A172 (cell line): Measurements from ENCODE around the gene EOGT. TPM values are rescaled to one million over a fixed set of nuclear protein-coding genes. Genes with fewer than 3 reads are reported as not detected.
A peak's percentile ranks its signal among the peaks of the same experiment; 100 is the strongest.

ENCODE experiments used
- DNase-seq: peaks from one replicate; pipeline ENCODE4 v3.0.0-alpha.2; 2015; ENCODE audit warnings: low spot score
- total RNA-seq: library from RNA; depleted of rRNA; stranded (reverse); fragments of >200 nt; shearing (Covaris generic); gene quantifications from 2 replicates; pipeline ENCODE4 v1.2.3, GENCODE V29; 2014

The EOGT gene
- total RNA-seq, 1 experiment from 2014 or later = 16.9 TPM

DNA sequence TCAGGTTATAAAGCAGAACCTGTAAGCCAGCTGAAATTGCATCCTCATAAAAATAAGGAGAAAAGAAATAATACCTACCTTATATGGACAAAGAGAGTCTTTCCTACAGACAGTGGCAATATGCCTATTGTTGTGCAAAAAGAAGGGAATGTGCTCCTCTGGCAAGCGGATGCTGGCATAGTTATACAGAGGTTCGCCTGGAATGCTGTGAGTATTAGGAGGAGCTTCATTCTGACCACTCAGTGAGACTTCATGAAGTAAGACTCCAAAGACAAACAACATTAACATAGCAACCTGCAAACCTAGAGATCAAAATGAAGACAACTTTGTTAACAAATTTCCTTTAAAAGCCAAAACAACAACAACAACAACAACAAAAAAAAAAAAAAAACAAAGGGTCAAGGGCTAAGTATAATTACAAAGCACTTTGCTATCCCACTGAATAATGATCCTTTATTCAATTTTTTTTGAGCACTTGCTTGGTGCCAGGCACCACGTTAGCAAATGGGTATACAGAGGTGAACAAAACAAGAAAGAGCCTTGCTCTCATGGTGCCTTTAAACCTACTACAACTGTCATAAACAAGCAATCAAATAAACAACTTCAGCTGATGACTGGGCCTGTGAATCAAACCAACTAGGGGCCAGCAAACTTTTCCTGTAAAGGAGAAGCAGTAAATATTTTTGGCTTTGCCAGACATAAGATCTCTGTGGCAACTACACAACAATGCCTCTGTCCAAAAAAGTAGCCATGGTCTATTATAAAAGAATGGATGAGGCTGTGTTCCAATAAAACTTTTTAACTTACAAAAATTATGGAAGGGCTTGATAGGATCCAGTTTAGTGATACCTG, 3.7 kb downstream of the EOGT start:
- DNase-seq = no peak

DNA sequence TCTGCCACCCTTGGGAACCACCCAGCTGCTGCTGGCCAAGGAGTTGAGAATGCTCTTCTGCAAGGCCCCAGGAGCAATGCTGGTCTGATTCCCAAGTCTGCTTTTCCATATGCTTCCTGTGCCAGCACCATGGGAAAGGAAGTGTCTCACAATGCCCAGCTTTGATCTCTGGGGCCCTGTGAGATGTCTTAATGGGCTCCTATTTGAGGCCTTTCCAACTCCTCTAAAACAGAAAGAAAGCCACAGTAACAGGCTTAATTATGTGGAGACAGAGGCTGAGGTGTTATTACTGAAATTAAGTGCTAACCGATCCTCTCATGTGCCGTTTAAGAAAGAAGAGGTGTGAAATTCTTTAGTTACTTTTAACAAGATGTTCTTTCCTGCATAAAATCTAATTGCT, 4.5 kb downstream of the EOGT start:
- no peak for DNase-seq

DNA sequence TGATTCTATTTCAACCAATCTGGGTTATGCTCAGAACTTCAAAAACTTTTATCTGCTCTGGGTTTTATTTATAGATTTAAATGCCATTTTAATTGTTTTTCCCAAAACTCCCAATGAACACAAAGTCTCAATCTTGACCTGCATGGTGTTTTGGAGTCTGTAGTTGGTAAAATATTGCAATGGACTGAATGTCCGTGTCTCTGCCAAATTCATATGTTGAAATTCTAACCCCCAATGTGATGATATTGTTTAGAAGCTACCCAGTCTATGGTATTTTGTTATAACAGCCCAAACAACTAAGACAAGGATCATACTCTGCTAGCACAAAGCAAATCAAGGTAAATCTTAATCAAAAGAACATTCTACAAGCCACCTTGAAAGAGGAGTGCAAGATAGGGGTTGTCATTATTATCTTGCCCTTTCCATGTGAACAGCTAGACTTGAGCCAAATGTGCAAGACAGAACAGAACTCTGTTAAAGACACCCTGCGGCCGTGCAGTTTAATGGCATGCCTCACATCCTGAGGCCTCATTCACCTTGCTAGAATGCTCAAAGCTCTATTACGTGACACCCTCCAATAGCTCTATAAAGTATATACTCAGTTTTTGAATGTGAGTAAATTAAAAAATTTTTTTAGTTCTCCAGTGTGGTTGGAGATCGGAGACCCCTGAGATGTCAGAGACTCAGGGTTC, 7.5 kb downstream of the EOGT start:
- no peak for DNase-seq

DNA sequence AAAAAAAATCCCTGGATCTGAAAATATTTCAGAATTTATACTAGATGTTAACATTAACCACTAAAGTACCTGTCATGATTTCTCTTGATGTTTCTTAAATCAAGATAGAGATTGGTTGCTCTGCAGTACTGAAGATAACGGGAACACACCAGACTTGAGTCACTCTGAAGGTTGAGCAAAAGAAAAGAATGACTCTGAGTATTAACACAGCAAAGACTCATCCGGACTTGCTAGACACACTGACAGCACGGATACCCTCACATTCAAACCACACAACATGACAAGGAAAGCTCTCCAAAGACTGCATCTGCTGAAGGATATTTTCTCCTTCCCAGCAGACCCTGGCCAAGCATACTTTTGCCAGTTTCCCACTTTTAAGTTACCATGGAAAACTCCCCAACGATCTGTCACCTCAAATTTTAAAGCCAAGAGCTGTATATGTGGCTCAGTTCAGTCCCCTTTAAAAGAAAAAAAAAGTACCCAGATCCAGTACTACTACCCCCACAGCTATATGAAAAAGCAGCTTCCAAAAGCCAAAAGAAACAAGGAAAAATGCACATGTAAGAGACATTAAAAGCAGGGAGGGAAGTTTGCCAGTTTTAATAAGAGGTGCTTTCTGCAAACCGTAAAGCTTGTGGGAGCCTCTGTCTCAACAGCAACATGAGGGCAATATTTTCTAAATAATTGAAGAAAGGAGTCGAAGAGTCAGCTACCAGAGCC, 8.3 kb downstream of the EOGT start:
- no peak for DNase-seq

DNA sequence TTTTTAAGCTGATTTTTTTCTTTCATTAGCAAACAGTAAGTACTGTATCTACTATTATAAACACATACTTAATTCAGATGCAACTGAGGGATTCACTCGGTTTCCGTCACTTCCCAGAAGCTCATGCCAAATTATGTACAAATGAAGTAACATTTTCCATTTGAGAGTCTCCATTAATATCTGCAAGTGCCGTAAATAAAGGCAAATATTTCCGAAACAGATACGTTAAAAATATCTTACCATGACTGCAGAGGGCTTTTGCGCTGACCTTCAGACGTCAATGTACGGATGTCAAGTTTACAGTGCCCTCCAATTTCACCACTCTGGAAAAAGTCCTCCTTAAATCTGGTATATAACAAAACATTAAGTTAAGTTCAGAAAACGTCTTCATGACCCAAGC, 9.3 kb downstream of the EOGT start:
- DNase-seq = no peak

DNA sequence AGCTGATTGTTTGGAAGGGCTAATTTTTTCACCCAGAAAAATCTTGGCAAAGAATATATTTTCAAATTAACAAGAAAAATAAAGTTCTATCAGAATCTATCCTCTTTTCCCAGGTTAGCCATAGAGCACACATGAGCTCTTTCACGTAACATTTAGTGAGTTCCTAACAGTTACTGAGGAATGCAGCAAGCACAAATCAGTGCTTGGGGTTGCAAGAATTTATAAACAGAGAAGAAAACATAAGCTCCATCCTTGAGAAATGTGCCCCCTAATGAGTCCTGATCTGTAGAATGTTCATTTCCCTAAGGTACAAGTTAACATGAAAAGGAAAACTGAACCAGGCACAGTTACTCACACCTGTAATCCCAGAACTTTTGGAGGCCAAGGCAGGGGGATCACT, 13.9 kb downstream of the EOGT start:
- no peak for DNase-seq

DNA sequence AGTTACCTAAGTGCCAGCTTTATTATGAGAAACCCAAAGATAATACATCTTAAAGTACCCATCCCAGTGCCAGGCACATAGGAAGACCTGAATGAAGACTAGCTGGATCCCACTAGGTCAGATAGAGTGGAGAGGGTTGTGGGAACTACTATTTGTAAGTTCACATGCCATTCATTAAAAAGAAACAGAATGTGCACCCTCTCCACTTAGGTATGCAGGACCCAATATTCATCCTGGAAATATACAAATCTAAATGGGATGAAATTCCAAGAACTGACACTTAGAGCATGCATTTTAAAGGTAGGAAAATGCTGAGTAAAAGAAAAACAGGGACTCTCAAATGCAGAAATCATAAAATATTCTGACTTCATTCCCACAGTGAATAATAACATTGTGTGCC, 14.3 kb downstream of the EOGT start:
- DNase-seq = no peak

DNA sequence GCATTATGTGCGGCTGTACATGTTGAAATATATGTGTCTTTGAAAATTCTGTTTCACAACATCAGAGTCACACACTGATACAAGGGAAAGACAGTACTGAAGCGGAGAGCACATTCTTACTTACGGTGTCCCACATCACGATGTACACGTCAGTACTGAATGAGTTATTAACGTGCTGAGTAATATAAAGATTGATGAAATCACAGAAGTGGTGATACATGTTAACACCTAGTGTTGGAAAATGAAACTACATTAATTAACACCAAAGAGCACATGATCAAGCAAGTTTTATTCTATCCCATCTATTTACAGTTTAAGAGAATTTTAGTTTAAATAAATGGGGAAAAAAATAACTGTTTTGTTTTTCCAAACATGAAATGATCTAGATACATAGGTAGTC, 15.6 kb downstream of the EOGT start:
- DNase-seq = no peak

DNA sequence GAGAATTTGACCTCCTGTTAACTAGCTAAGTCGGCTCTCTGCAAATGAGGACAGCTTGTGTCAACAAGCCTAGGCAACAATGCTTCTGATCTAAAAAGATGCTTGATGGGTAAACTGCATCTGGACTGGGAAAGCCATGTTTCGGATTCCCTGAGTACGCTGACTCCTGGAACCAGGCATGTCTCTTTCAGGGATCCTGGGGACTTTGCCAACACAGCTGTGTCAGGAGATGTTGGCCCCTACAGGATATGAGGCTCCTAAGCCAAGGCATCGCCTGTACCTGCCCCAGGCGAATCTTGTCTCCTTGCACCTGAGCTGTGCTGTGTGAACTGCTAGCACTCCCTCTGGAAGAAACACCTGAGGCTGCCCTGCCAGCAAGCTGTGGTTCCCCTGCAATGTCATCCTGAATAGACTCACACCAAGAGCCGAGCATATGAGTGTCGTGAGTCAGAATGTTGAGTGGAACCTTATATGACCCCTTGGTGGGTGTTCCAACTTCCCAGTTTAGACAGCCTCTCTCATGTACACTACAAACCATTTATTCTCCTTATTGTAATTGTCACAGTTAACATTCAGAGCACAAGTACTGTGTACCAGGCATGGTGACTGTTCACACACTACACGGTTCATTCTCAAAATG, 17.0 kb downstream of the EOGT start:
- peak; percentile 6 for DNase-seq

DNA sequence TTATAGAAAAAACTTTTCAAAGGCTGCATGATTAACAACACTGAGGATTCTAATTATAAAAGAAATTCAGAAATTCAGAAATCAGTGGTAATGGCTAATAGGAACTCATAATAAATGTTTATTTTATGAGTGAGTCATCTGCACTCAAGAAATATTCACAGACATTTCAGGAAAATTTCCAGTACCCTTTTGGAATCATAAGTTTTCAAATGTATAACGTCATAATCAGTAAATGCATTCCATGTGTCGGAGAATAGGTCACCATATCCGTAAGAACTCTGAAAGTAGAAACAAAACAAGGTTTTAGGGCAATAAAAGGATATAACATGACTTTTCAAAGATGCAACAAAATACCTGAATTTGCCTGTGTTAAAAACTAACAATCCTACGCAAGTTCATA, 24.7 kb downstream of the EOGT start:
- no peak for DNase-seq

DNA sequence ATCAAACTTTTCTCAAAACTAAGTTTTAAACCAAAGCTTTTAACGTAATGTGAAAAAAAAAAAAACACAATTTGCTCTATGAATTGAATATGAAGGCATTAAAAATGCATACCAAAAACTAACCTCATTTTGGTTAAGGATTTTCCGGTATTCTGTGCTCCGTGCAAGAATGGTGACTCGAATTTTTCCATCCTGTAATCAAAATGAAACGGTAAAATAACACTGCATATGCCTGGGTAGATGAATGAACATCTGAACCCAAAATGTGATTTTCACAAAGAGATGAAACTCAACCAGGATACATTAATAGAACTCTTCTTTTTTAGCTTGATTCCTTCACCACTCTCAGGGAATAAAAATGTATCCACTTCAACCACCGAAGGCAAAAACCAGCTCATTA, 26.2 kb downstream of the EOGT start:
- DNase-seq = no peak

DNA sequence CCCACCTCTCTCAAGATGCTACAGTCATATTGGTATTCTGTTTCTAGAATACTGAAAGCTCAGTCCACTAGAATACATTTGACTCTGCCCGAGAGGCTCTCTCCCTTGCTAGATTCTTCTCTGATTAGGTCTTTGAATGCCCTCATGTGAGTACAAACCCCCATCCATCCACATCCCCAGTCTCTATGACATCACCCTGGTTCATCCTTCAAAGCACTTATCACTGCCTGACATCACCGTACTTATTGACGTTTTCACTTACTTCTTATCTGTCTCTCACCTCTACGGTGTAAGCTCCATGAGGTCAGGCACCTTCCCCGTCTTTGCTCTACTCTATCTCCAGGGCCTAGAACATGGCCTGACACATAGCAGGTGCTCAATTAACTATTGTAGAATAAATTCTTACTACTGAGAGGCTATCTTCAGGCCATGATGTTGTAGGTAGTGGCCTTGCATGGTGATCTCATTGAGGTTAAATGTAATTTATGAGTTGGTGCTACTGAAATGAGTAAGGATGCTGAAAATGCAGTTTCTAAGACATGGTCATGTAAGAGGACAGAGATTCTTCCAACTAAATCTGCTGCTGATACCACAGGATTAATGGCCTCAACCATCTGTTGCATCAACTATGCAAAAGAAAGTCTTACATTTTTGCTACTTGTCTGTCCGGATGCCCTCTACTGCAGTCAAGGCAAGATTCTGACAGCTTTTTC, 26.8 kb downstream of the EOGT start:
- no peak for DNase-seq

DNA sequence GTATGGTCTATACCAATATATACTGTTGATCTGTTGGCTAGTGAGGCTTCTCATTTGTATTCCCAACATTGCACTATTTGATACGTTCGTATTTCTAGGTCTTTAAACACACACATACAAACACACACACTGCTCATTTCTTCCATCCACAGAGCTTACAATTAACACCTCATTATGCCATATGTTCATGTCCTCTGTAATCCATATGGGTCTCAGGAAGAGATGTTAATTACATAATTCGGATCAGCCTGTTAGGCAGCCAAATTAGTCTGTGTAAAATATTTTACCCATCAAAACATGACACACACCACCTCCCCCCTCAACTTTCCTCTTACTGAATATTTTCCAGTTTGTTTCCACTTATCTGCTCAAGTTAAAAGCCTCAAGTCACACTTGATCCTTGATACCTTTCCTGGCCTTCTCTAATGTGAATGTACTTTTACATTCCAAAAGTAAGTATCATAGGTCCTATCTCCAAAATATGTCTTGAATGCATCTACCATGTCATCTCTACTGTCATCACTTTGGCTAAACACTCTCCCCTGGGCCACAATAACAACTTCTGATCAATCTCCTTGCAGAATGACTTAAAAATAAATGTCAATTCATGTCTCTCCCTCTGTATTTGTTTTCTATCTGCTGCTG, 28.2 kb downstream of the EOGT start:
- no peak for DNase-seq

DNA sequence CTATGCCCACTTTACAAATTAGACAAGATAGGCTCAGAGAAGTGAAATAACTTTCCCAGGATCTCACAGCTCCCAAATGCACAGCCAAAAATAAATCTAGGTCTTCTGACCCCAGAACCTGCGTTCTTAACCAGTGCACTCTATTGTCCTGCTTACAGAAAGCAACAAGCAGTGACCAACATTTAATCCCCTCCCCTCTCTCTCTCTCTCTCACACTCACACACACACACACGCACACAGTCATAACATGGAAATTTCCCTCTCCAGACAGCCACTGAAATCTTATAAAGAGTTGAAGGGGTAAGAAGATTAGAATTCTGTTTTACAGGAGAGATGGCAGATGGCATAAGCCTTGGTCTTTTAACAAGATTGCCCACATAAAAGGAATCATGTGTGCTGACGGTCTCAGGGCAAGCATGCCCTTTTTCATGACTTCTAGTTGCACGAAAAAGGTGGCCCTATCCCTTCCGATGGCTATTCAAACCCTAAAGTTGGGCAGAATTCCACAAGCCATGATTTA, 29.4 kb downstream of the EOGT start:
- DNase-seq = no peak

DNA sequence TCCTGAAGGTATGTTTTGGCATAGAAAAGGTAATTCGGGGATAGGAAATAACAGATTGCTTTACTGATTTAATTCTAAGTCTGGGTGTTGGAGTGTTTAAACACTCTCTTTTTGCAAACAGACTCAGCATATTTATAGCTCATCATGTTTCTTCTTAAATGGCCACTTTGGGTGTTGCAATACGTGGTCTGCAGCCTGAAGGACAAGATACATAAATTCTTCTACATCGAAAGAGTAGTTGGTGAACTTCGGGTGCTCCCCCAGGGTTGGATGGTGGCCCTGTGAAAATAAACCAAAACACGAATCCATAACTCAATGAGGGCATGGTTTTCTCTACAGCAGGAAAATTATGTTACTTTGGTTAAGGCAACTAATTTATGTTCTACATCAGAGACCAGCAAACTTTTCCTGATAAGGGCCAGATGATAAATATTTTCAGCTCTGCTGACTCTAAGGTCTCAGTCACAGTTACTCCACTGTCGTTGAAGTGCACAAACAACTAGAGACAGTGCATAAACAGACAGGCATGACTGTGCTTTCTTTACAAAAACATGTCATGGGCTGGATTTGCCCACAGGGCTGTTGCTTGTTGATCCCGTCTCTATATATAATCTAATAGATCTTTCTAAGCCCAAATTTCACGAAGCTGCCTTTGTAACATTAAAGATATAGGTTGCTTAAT, 35.9 kb downstream of the EOGT start:
- no peak for DNase-seq

DNA sequence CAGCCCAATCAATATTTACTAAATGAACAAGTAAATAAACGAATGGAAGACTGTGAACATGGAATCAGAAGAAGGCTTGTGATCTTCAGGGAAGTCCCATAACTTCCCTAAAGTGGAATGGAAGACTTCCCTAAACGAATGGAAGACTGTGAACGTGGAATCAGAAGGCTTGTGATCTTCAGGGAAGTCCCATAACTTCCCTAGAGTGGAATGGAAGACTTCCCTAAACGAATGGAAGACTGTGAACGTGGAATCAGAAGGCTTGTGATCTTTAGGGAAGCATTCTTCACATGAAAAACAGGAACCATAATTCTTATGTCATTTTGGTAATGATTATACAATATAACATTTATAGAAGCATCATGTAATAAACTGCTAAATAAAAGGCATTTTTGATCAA, 38.8 kb downstream of the EOGT start:
- DNase-seq = no peak

DNA sequence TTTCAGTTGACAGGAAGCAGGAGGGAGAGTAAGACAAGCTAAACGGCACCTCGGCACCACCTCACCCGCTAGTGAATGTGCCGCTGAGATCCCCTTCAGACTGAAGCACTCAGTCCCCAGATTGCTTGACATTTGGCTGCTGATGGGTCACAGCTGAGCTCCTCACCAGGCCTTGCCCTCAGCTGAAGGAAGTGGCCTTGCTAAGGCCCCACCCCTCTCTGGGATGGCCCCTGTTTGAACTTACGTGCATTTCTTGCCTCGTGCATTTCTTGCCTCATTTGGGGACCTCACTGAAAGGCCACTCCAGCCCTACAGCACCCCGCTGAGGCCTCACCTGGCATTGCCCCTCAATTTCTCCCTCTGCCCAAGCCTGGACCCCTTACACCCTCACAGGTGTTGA, 39.8 kb downstream of the EOGT start:
- no peak for DNase-seq

DNA sequence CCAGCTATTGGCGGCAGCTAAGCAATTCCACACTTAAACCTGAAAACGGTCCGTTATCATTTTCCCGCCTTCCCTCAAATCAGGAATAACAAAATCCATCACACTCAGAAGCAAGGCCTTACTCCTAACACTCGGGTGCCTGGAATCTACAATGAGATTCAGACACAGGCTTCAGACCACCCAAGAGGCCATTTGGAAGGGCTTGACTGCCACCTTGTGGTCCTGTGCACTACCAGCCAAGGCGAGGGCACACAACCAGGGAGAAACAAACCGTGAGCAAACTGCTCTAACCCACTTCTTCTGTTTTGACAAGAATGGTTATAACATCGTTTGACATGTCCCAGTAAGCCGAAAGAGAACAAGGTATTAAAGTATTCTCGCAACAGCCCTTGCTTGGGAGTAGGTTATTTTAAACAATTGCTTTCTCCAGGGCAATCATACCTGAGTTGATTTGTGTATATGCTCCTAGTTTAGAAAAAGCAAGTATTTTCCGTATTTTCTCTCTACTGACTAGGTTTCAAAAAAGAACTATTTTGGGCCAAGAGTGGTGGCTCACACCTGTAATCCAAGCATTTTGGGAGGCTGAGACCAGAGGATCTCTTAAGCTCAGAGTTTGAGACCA, 41.0 kb downstream of the EOGT start:
- DNase-seq = peak; percentile 46

DNA sequence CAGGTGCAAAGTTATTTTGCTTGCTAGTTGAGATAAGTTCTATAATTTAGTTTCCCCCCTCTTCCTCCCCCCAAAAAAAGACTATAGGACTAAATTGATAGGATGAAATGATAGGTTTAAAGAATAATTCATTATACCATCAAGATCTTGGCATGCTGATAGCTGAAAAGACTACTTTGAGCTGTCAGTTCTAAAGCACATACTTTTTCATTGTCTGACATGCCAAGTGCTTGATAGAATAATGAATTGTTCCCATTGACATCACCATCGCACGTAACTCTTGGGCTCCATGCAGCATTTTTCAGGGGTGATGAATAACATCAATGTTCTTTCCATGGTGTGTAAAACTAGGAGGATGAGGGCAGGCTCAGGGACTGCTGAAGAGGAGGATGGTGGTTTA, 48.8 kb downstream of the EOGT start:
- DNase-seq = no peak

DNA sequence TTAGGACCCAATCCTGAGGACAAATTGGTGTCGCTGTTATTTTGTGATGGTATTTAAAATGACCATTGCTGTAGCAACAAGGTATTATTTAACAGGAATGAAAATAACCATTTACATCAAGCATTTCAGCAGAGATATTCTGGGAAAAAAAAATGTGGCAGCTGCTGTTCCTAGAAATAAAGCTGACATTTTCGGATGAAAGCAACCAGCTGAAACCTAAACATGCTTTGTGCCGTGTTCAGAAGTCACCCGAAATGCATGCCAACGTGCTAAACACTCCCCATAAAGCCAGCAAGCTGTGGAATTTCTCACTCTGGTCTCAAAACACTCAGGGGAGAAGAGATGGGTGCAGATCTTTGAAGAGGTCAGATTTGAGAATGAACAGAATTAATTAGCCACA, 49.6 kb downstream of the EOGT start:
- DNase-seq = no peak
